SK-N-SH (cell line): ENCODE results near the gene STKLD1.

Experiments
- CTCF ChIP-seq: fragments of 200-600 bp; sonication (generic); IDR thresholded peaks from 2 replicates; pipeline ENCODE4 v1.6.1; 2017; ENCODE audit warnings: antibody characterized with exemption, mild to moderate bottlenecking, moderate library complexity
- MAX ChIP-seq: IDR thresholded peaks from 2 replicates; pipeline ENCODE4 v1.4.0; 2012; ENCODE audit warnings: low read depth
- SMC3 ChIP-seq: IDR thresholded peaks from 2 replicates; pipeline ENCODE4 v1.6.1; 2012; ENCODE audit warnings: low read depth, low read length, improper control_type of control experiment
- YY1 ChIP-seq: IDR thresholded peaks from 2 replicates; pipeline ENCODE4 v1.4.0; 2012; ENCODE audit warnings: low read depth, mild to moderate bottlenecking
- TF ChIP-seq, protein P1 (sequence below): IDR thresholded peaks from 2 replicates; pipeline ENCODE4 v1.4.0; 2012; ENCODE audit warnings: low read depth, borderline replicate concordance

GRCh38 chr9:133425049-133425632 lies 49.0 kb downstream of the STKLD1 start:
- TF ChIP-seq YY1 (no peak), CTCF (no peak), SMC3 (no peak), MAX (no peak)
- TF ChIP-seq, protein P1, sequence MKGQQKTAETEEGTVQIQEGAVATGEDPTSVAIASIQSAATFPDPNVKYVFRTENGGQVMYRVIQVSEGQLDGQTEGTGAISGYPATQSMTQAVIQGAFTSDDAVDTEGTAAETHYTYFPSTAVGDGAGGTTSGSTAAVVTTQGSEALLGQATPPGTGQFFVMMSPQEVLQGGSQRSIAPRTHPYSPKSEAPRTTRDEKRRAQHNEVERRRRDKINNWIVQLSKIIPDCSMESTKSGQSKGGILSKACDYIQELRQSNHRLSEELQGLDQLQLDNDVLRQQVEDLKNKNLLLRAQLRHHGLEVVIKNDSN, result no peak
